Gastroesophageal sphincter (tissue), 4 donors: Measurements from ENCODE around the gene TLE6. TPM values are rescaled to one million over a fixed set of nuclear protein-coding genes. Genes with fewer than 3 reads are reported as not detected.

Experiments
- ATAC-seq: fragments of 150-250 bp; one replicate; pipeline ENCODE4 v1.9.1; 2016; ENCODE audit warnings: mild to moderate bottlenecking, moderate library complexity
- H3K27ac ChIP-seq, 4 donors: fragments of 200-600 bp; sonication (generic) in 3 of 4; 1 replicate in 3 of 4; 2 replicates in 1 of 4; pipeline ENCODE4 v1.5.1; 2016 to 2019
- H3K27me3 ChIP-seq: fragments of 200-600 bp; sonication (generic); one replicate; pipeline ENCODE4 v1.5.1; 2019
- H3K36me3 ChIP-seq, 2 donors: fragments of 200-600 bp; sonication (generic); one replicate each; pipeline ENCODE4 v1.5.1; 2019; ENCODE audit warnings: control low read depth in 1 of 2
- H3K4me1 ChIP-seq, 3 donors: fragments of 200-600 bp; sonication (generic); 1 replicate in 2 of 3; 2 replicates in 1 of 3; pipeline ENCODE4 v1.5.1; 2016 to 2019; ENCODE audit warnings: control low read depth in 2 of 3
- H3K4me3 ChIP-seq, 2 donors: fragments of 200-600 bp; sonication (generic); one replicate each; pipeline ENCODE4 v1.5.1; 2019; ENCODE audit warnings: mild to moderate bottlenecking in 1 of 2, moderate library complexity in 1 of 2
- H3K9me3 ChIP-seq, 3 donors: fragments of 200-600 bp; sonication (generic); one replicate each; pipeline ENCODE4 v1.5.1; 2017 to 2019; ENCODE audit warnings: control low read depth in 2 of 3
- CTCF ChIP-seq, 4 experiments: fragments of 200-600 bp in 2 of 4; fragments of 450-650 bp in 2 of 4; sonication (generic) in 1 of 4; IDR thresholded peaks; one replicate each; pipeline ENCODE4 v1.5.1; 2017 to 2019; ENCODE audit warnings: antibody characterized with exemption in 4 of 4, mild to moderate bottlenecking in 2 of 4, moderate library complexity in 2 of 4
- EP300 ChIP-seq: sonication (generic); formaldehyde crosslinking; IDR thresholded peaks from one replicate; pipeline ENCODE4 v1.6.1; 2017; ENCODE audit warnings: antibody characterized with exemption, mild to moderate bottlenecking
- POLR2A ChIP-seq, 2 donors: fragments of 450-650 bp; IDR thresholded peaks; one replicate each; pipeline ENCODE4 v1.6.1; 2017; ENCODE audit warnings: antibody characterized with exemption in 2 of 2, mild to moderate bottlenecking in 2 of 2, moderate library complexity in 1 of 2
- POLR2AphosphoS5 ChIP-seq: sonication (generic); formaldehyde crosslinking; IDR thresholded peaks from one replicate; pipeline ENCODE4 v1.6.1; 2017; ENCODE audit warnings: antibody characterized with exemption
- WGBS, 2 donors: methylation state at CpG; one replicate each; pipeline ENCODE4 v1.1.5; 2018; ENCODE audit warnings: low coverage in 1 of 2; 5-methylcytosine and 5-hydroxymethylcytosine counted together
- total RNA-seq, 4 donors: library from RNA; depleted of rRNA; stranded (reverse); fragments of >200 nt; gene quantifications; one replicate each; pipeline ENCODE4 v1.1.0, GENCODE V29; 2016

The TLE6 gene
- total RNA-seq, 4 donors from 2014 or later: 0.19 to 0.64 (median 0.40) TPM; not detected in 1

DNA sequence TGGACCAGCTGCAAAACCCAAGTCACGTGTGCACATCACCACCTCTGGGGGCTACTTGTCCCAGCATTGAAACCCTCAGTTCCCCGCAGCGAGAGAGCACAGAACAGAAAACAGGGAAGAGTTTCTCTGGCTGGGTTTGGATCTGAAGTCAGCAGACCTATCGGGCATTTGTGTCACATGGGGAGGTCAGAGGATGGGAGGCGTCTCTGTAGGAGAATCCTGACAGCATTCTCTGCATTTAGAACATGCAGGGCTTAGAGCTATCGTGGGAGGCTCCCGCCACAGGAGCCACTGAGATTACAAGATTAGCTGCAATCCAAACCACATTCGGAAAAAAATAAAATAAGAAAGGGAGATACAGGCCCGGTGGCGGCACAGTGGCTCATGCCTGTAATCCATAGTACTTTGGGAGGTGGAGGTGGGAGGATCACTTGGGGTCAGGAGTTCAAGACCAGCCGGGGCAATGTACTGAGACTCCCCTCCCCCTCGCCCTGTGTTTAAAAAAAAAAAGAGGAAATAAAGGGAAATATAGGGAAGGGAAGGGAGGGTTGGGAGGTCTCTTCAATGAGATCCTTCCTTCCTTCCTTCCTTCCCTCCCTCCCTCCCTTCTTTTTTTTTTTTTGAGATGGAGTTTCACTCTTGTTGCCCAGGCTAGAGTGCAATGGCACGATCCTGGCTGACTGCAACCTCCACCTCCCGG, 2.9 kb upstream of the TLE6 start:
- 46 to 75% methylated on average over 4 to 9 of the region's 14 CpGs for WGBS, 2 donors
- no peak overlapping the region for H3K4me3 ChIP-seq
- peak overlapping the region; percentile 82 to 88 (median 85) for H3K27ac ChIP-seq
- H3K9me3 ChIP-seq: no peaks in the 10 kb centered on the region
- ATAC-seq: no peak
- H3K27me3 ChIP-seq: no peaks in the 10 kb centered on the region
- TF ChIP-seq EP300: no peak
- no peak for TF ChIP-seq POLR2AphosphoS5
- no peak for TF ChIP-seq POLR2A (IDR thresholded peaks at IDR 0.05)
- TF ChIP-seq CTCF (IDR thresholded peaks at IDR 0.05): no peak
- no peaks in the 10 kb centered on the region for H3K36me3 ChIP-seq
- H3K4me1 ChIP-seq: peaks cover 4 to 89% (median 60%) of the 10 kb centered on the region in 3 donors

- H3K27me3 ChIP-seq: no peaks in the 10 kb centered on the region
- H3K27ac ChIP-seq: peak overlapping the region in 3 of 4 donors; percentile 21 to 76 (median 57)
- ATAC-seq: no peak
- H3K4me1 ChIP-seq: peaks cover 4 to 72% (median 48%) of the 10 kb centered on the region in 3 donors
- H3K4me3 ChIP-seq: peak overlapping the region; percentile 33 to 53
- no peaks in the 10 kb centered on the region for H3K36me3 ChIP-seq
- H3K9me3 ChIP-seq: no peaks in the 10 kb centered on the region
- TF ChIP-seq POLR2AphosphoS5: no peak
- WGBS, 2 donors: 3 to 10% methylated on average over 9 to 11 of the region's 15 CpGs
Observed at GRCh38 chr19:2976609-2977000, 759 bp upstream of the TLE6 start.

- peak overlapping the region in 1 of 2 donors; percentile 53 for H3K4me3 ChIP-seq
- 67 to 80% methylated on average over 1 to 7 of the region's 10 CpGs for WGBS, 2 donors
- no peaks in the 10 kb centered on the region for H3K27me3 ChIP-seq
- H3K9me3 ChIP-seq: no peaks in the 10 kb centered on the region
- no peak for TF ChIP-seq POLR2AphosphoS5
- TF ChIP-seq EP300: no peak
- TF ChIP-seq POLR2A (IDR thresholded peaks at IDR 0.05): no peak
- no peak for TF ChIP-seq CTCF (IDR thresholded peaks at IDR 0.05)
- peaks cover 4 to 72% (median 44%) of the 10 kb centered on the region in 3 donors for H3K4me1 ChIP-seq
- no peaks in the 10 kb centered on the region for H3K36me3 ChIP-seq
- ATAC-seq: no peak
- peak overlapping the region in 3 of 4 donors; percentile 57 to 76 (median 71) for H3K27ac ChIP-seq
Observed at GRCh38 chr19:2977746-2978138, 378 bp downstream of the TLE6 start.

DNA sequence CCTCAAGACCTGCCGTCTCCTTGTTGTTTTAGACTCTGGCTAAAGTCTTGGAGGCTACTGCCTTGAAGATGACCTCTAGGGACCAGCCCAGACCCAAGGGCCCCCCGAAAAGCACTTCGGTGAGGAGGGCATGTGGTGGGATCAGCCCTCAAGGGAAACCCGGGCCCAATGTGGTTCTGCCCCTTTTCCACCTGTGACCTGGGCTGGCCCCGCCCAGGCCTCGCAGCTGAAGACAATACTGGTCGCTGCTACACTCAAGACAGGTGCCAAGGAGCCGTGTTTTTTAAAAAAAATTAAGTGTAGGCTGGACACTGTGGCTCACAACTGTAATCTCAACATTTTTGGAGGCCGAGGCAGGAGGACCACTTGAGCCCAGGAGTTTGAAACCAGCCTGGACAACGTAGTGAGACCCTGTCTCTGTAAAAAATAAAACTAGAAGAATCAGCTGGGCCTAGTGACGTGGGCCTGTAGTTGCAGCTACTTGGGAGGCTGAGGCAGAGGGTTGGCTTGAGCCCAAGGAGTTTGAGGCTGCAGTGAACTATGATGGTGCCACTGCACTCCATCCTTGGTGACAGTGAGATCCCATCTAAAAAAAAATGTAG, 903 bp downstream of the TLE6 start:
- peaks cover 4 to 72% (median 42%) of the 10 kb centered on the region in 3 donors for H3K4me1 ChIP-seq
- no peak overlapping the region for H3K4me3 ChIP-seq
- 71 to 88% methylated on average over 5 to 9 of the region's 11 CpGs for WGBS, 2 donors
- H3K27ac ChIP-seq: peak overlapping the region in 3 of 4 donors; percentile 57 to 76 (median 71)
- no peaks in the 10 kb centered on the region for H3K9me3 ChIP-seq
- H3K27me3 ChIP-seq: no peaks in the 10 kb centered on the region
- TF ChIP-seq EP300 (no peak), CTCF (IDR thresholded peaks at IDR 0.05) (no peak), POLR2AphosphoS5 (no peak), POLR2A (IDR thresholded peaks at IDR 0.05) (no peak)
- ATAC-seq: no peak
- no peaks in the 10 kb centered on the region for H3K36me3 ChIP-seq

- WGBS, 2 donors: 66 to 75% methylated on average over 3 to 9 of the region's 9 CpGs
- peaks cover 4 to 72% (median 43%) of the 10 kb centered on the region in 3 donors for H3K4me1 ChIP-seq
- no peak overlapping the region for H3K4me3 ChIP-seq
- no peaks in the 10 kb centered on the region for H3K9me3 ChIP-seq
- H3K27me3 ChIP-seq: no peaks in the 10 kb centered on the region
- H3K27ac ChIP-seq: peak overlapping the region in 2 of 4 donors; percentile 57 to 76
- H3K36me3 ChIP-seq: no peaks in the 10 kb centered on the region
- TF ChIP-seq EP300: no peak
- TF ChIP-seq POLR2A (IDR thresholded peaks at IDR 0.05): no peak
- TF ChIP-seq CTCF (IDR thresholded peaks at IDR 0.05): no peak
- no peak for TF ChIP-seq POLR2AphosphoS5
- ATAC-seq: no peak
Observed at GRCh38 chr19:2978772-2979171, 1.4 kb downstream of the TLE6 start.
